SJSA1 (cell line): Measurements from ENCODE around the gene TRMT112. TPM values are rescaled to one million over a fixed set of nuclear protein-coding genes. Genes with fewer than 3 reads are reported as not detected.

ENCODE experiments used
- DNase-seq, 2 experiments: peaks; one replicate each; pipeline ENCODE4 v3.0.0-alpha.2; 2015 to 2020; ENCODE audit warnings: low spot score in 2 of 2, low read depth in 1 of 2
- H3K27ac ChIP-seq: fragments of 250-450 bp; sonication (Bioruptor Pico); 2 replicates; pipeline ENCODE4 v1.5.1; 2020; ENCODE audit warnings: mild to moderate bottlenecking, moderate library complexity
- H3K27me3 ChIP-seq: fragments of 250-450 bp; sonication (Bioruptor Pico); replicated peaks from 2 replicates; pipeline ENCODE4 v1.5.1; 2020; ENCODE audit warnings: mild to moderate bottlenecking, moderate library complexity
- H3K36me3 ChIP-seq: fragments of 250-450 bp; sonication (Bioruptor Pico); 2 replicates; pipeline ENCODE4 v1.5.1; 2020; ENCODE audit warnings: mild to moderate bottlenecking
- H3K4me1 ChIP-seq: fragments of 250-450 bp; sonication (Bioruptor Pico); replicated peaks from 2 replicates; pipeline ENCODE4 v1.6.1; 2021; ENCODE audit warnings: mild to moderate bottlenecking
- H3K4me3 ChIP-seq: fragments of 250-450 bp; sonication (Bioruptor Pico); 2 replicates; pipeline ENCODE4 v1.5.1; 2020; ENCODE audit warnings: mild to moderate bottlenecking
- H3K9me3 ChIP-seq: fragments of 250-450 bp; sonication (Bioruptor Pico); replicated peaks from 2 replicates; pipeline ENCODE4 v1.5.1; 2020; ENCODE audit warnings: mild to moderate bottlenecking
- total RNA-seq: library from RNA; depleted of rRNA; stranded (reverse); fragments of >200 nt; shearing (Covaris generic); gene quantifications from 2 replicates; pipeline ENCODE4 v1.2.3, GENCODE V29; 2014

Gene TRMT112
- total RNA-seq, 1 experiment from 2014 or later = 506 TPM

GRCh38 chr11:64356498-64357411 lies 39.4 kb upstream of the TRMT112 start:
- peaks cover 25% of the 10 kb centered on the region for H3K36me3 ChIP-seq
- DNase-seq = peak; percentile 47 to 77
- H3K27me3 ChIP-seq = peaks cover 23% of the 10 kb centered on the region
- peak overlapping the region; percentile 18; the same call in 1 of the 2 replicates for H3K27ac ChIP-seq
- H3K4me3 ChIP-seq = no peak overlapping the region
- H3K4me1 ChIP-seq = peaks cover 45% of the 10 kb centered on the region
- no peaks in the 10 kb centered on the region for H3K9me3 ChIP-seq

DNA sequence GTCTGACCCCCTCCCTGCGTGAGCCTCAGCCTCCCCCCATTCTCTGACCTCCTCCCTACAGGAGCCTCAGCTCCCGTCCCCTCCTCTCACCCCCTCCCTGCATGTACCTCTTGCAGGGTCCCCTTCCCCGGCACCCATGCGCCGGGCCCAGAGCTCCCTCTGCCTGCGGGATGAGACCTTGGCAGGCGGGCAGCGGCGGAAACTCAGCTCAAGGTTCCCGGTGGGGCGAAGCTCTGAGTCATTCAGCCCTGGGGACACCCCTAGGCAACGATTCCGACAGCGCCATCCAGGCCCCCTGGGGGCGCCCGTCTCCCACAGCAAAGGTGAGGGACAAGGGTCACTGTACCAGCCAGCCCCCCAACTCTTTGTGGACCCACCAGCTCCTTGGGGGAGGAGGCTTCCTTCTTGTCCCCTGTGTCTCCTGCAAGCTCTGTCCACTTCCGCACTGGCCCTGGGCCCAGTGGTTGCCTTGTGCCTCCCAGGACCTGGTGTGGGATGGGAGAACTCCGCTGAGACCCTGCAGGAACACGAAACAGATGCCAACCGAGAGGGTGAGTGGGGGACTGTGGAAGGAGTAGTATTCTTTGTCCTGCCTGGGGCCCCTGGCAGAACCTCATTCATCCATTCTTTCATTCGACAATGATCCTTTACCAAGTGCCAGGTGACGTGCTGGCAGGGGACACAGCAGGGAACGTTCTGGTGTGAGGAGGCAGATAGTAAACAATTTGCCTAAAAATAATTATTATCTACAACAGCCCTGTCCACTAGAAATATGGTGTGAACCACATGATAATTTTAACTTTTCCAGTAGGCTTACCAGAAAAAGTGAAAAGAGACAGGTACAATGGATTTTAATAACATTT lies 38.0 kb upstream of the TRMT112 start:
- peak; percentile 85 to 94 for DNase-seq
- peaks cover 24% of the 10 kb centered on the region for H3K27me3 ChIP-seq
- H3K27ac ChIP-seq = peak overlapping the region; percentile 18
- peaks cover 45% of the 10 kb centered on the region for H3K4me1 ChIP-seq
- peak overlapping the region; percentile 5; the same call in 1 of the 2 replicates for H3K4me3 ChIP-seq
- H3K36me3 ChIP-seq = peaks cover 10% of the 10 kb centered on the region
- no peaks in the 10 kb centered on the region for H3K9me3 ChIP-seq

GRCh38 chr11:64353715-64354506 lies 36.6 kb upstream of the TRMT112 start:
- H3K27me3 ChIP-seq = peaks cover 24% of the 10 kb centered on the region
- no peak overlapping the region for H3K27ac ChIP-seq
- peaks cover 31% of the 10 kb centered on the region for H3K4me1 ChIP-seq
- no peaks in the 10 kb centered on the region for H3K9me3 ChIP-seq
- no peak for DNase-seq
- no peak overlapping the region for H3K4me3 ChIP-seq
- no peaks in the 10 kb centered on the region for H3K36me3 ChIP-seq

GRCh38 chr11:64352995-64353714 lies 35.8 kb upstream of the TRMT112 start:
- DNase-seq = no peak
- H3K4me3 ChIP-seq = no peak overlapping the region
- no peaks in the 10 kb centered on the region for H3K36me3 ChIP-seq

GRCh38 chr11:64352099-64352994 lies 35.0 kb upstream of the TRMT112 start:
- H3K4me3 ChIP-seq = no peak overlapping the region
- DNase-seq = peak in 1 of 2 experiments; percentile 51
- peaks cover 15% of the 10 kb centered on the region for H3K4me1 ChIP-seq
- no peaks in the 10 kb centered on the region for H3K36me3 ChIP-seq
- peaks cover 24% of the 10 kb centered on the region for H3K27me3 ChIP-seq
- H3K9me3 ChIP-seq = no peaks in the 10 kb centered on the region
- H3K27ac ChIP-seq = no peak overlapping the region

More at GRCh38 chr11:64352995-64353714, 35.8 kb upstream of the TRMT112 start:
- Histone ChIP-seq H3K27ac (no peak overlapping the region), H3K27me3 (peaks cover 24% of the 10 kb centered on the region), H3K9me3 (no peaks in the 10 kb centered on the region), H3K4me1 (peaks cover 23% of the 10 kb centered on the region)

DNA sequence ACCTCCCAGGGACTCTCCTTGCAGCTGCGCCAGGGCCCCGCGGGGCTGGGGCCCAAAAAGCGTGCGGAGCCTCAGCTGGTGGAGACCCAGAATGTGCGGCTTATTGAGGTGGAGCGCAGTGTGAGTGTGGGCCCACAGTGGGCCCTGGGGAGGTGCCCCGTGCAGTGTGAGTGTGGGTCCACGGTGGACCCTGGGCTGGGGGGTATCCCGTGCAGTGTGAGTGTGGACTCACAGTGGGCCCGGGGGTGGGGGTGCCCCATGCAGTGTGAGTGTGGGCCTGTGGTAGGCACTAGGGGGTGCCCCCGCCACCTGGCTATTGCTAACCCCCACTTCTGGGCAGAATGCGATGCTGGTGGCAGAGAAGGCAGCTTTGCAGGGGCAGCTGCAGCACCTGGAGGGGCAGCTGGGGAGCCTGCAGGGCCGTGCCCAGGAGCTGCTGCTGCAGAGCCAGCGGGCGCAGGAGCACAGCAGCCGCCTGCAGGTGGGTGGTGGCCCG lies 33.8 kb upstream of the TRMT112 start:
- Histone ChIP-seq H3K4me1 (peaks cover 7% of the 10 kb centered on the region), H3K4me3 (no peak overlapping the region), H3K36me3 (no peaks in the 10 kb centered on the region), H3K27ac (no peak overlapping the region), H3K9me3 (no peaks in the 10 kb centered on the region), H3K27me3 (peaks cover 24% of the 10 kb centered on the region)
- DNase-seq = no peak

DNA sequence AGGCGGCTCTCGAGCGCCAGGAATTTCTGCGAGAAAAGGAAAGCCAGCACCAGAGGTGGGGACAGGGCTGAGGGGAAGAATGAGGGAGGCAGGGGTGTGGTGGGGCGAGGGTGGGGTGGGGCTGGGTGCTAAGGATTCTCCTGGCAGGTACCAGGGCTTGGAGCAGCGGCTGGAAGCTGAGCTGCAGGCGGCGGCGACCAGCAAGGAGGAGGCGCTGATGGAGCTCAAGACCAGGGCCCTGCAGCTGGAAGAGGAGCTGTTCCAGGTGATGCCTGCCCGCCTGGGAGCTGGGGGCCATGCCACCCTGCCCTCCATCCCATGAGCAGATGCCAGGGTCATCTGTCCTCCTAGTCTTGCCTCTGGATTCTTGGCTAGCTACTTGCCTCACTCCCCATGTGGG lies 32.0 kb upstream of the TRMT112 start:
- no peaks in the 10 kb centered on the region for H3K36me3 ChIP-seq
- H3K27me3 ChIP-seq = peaks cover 24% of the 10 kb centered on the region
- no peak overlapping the region for H3K4me3 ChIP-seq
- no peak overlapping the region for H3K27ac ChIP-seq
- no peak for DNase-seq
- no peaks in the 10 kb centered on the region for H3K9me3 ChIP-seq
- no peaks in the 10 kb centered on the region for H3K4me1 ChIP-seq

- no peaks in the 10 kb centered on the region for H3K9me3 ChIP-seq
- no peak for DNase-seq
- H3K36me3 ChIP-seq = no peaks in the 10 kb centered on the region
- peaks cover 23% of the 10 kb centered on the region for H3K27me3 ChIP-seq
- no peak overlapping the region for H3K27ac ChIP-seq
- H3K4me3 ChIP-seq = no peak overlapping the region
- no peaks in the 10 kb centered on the region for H3K4me1 ChIP-seq
Observed at GRCh38 chr11:64349025-64349387, 31.6 kb upstream of the TRMT112 start.

DNA sequence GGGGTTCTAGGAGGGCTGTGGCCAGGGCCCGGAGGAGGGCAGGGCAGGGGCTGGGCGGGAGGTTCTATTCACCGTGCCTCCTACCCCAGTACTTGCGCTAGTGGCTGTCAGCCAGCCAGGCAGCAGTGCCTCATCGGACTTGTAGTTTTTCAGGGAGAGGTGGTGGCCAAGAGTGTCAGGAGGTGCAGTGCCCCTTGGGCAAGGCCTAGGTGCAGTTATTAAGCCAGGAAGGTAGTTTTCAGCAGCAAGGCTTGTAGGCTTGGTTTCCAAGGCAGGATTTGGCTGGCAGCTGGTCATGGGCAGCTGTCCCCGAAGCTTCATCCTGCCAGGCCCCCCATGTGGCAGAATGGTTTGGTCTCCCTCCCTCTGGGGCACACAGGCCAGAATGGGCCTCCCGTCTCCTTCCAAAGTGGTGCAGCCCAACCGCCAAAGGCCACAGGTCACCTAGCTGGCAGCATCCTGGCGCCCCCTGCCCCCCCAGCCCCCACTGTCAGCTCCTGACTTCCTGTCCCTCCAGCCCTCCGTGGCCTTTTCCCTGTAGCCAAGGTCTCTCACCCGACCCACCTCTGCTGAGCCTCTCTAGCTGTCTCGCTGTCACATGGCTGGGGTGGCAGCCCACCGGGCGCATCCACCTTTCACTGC lies 31.1 kb upstream of the TRMT112 start:
- H3K27ac ChIP-seq = no peak overlapping the region
- no peak for DNase-seq
- no peaks in the 10 kb centered on the region for H3K36me3 ChIP-seq
- no peaks in the 10 kb centered on the region for H3K9me3 ChIP-seq
- no peaks in the 10 kb centered on the region for H3K4me1 ChIP-seq
- H3K27me3 ChIP-seq = peaks cover 18% of the 10 kb centered on the region
- no peak overlapping the region for H3K4me3 ChIP-seq

DNA sequence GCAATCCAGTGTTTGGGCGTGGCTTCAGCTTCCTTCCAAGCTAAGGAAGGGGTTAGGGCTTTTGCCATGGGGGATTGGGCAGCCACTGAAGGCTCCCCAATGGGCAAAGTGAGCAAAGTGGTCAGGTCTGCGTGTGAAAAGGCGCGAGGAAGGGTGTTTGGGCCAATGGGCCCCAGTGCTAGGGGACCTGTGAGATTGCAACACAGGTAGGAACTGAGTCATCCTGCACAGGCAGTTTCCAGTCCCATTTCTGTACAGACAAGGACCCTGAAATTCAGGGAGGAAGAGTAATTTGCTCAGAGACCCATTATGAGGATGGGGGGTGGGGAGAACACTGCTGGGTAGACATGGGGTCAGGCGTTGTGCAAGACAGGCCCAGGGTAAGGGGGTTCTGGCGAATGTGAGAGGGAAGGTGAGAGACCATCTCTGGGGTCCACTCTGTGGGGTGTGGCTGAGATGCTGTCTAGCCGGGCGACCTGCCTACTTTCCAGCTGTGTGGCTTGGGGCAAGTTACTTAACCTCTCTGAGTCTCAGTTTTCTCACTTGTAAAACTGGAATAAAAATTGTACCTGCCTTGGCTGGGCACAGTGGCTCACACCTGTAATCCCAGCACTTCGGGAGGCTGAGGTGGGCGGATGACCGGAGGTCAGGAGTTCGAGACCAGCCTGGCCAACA lies 30.0 kb upstream of the TRMT112 start:
- no peak for DNase-seq
- H3K4me1 ChIP-seq = peaks cover 2% of the 10 kb centered on the region

GRCh38 chr11:64344787-64345186 lies 27.4 kb upstream of the TRMT112 start:
- H3K27me3 ChIP-seq = no peaks in the 10 kb centered on the region
- DNase-seq = no peak
- no peaks in the 10 kb centered on the region for H3K36me3 ChIP-seq
- H3K4me3 ChIP-seq = no peak overlapping the region
- H3K4me1 ChIP-seq = peaks cover 6% of the 10 kb centered on the region
- H3K9me3 ChIP-seq = 0 out of 2 replicates have a peak, but pooled peaks cover 4% of the 10 kb centered on the region
- no peak overlapping the region for H3K27ac ChIP-seq

More for the DNA sequence above, 30.0 kb upstream of the TRMT112 start:
- peaks cover 7% of the 10 kb centered on the region; the same call in 1 of the 2 replicates for H3K27me3 ChIP-seq
- H3K27ac ChIP-seq = no peak overlapping the region
- no peak overlapping the region for H3K4me3 ChIP-seq
- H3K9me3 ChIP-seq = no peaks in the 10 kb centered on the region
- no peaks in the 10 kb centered on the region for H3K36me3 ChIP-seq
